DMS79 (cell line): ENCODE measurements around the gene FRMD4B.

ENCODE experiments used
- DNase-seq: peaks from one replicate; lab custom pipeline; 2025; lab: John Stamatoyannopoulos, UW

The FRMD4B gene

GRCh38 chr3:69321301-69322157, 64.4 kb downstream of the FRMD4B start:
- DNase-seq, result no peak

GRCh38 chr3:69320871-69321271, 65.0 kb downstream of the FRMD4B start:
- no peak for DNase-seq

GRCh38 chr3:69319652-69320051, 66.2 kb downstream of the FRMD4B start:
- DNase-seq, result no peak

GRCh38 chr3:69318410-69318809, 67.5 kb downstream of the FRMD4B start:
- DNase-seq, result no peak

GRCh38 chr3:69313251-69313650, 72.6 kb downstream of the FRMD4B start:
- no peak for DNase-seq

GRCh38 chr3:69309814-69310213, 76.1 kb downstream of the FRMD4B start:
- no peak for DNase-seq

- no peak for DNase-seq
Observed at GRCh38 chr3:69306239-69307185, 79.4 kb downstream of the FRMD4B start.

- no peak for DNase-seq
Observed at GRCh38 chr3:69305011-69305410, 80.9 kb downstream of the FRMD4B start.

- DNase-seq, result no peak
Observed at GRCh38 chr3:69304396-69304795, 81.5 kb downstream of the FRMD4B start.

GRCh38 chr3:69300296-69300695, 85.6 kb downstream of the FRMD4B start:
- DNase-seq, result no peak

- DNase-seq, result no peak
Observed at GRCh38 chr3:69299344-69299743, 86.5 kb downstream of the FRMD4B start.

GRCh38 chr3:69297501-69297900, 88.4 kb downstream of the FRMD4B start:
- DNase-seq, result no peak

- no peak for DNase-seq
Observed at GRCh38 chr3:69296995-69297394, 88.9 kb downstream of the FRMD4B start.

- DNase-seq, result no peak
Observed at GRCh38 chr3:69294014-69294766, 91.7 kb downstream of the FRMD4B start.

GRCh38 chr3:69292959-69293574, 92.8 kb downstream of the FRMD4B start:
- no peak for DNase-seq

- DNase-seq, result no peak
Observed at GRCh38 chr3:69292185-69292584, 93.7 kb downstream of the FRMD4B start.

- DNase-seq, result no peak
Observed at GRCh38 chr3:69290430-69290829, 95.5 kb downstream of the FRMD4B start.

GRCh38 chr3:69290006-69290405, 95.9 kb downstream of the FRMD4B start:
- no peak for DNase-seq

GRCh38 chr3:69288161-69288895, 97.6 kb downstream of the FRMD4B start:
- no peak for DNase-seq

GRCh38 chr3:69283913-69284611, 101.8 kb downstream of the FRMD4B start:
- DNase-seq, result no peak
